ENCODE measurements around the gene VWA2. TPM values are rescaled to one million over a fixed set of nuclear protein-coding genes. Genes with fewer than 3 reads are reported as not detected.

Gene VWA2
- total and polyA plus RNA-seq, 2 donors (not counting 1 experiment from before 2014, with no cell fraction given): not detected

DNA sequence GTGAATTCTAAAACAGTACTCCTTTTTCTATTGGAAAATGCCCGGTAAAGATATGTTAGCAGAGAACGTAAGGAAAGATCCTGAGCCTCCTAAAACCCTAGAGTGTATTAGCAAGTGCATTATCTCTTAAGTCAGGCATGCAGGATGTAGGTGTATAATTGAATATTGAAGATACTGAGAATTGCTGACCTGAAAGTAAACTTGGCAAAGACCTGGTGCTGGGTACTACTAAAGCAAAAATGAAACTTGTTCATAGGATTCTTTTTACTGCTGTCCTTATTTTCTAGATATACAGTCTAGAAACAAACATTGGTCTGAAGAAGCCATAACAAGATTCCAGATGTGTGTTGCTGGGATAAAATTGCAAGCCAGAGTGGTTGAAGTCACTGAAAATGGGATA, 18.8 kb upstream of the VWA2 start:
- ATAC-seq (ENCODE audit: low read depth): no peak
- Histone ChIP-seq H3K9ac (ENCODE audit: low read length) (no peak overlapping the region), H3K27me3 (replicated peaks in 1 of 4; ENCODE audit: control extremely low read depth in 1 of 4, control insufficient read depth in 3 of 4, insufficient read depth in 4 of 4, low read length in 3 of 4) (no peaks in the 10 kb centered on the region), H2AFZ (ENCODE audit: insufficient read depth, low read depth, low read length, poor library complexity, severe bottlenecking) (no peak overlapping the region), H3K79me2 (ENCODE audit: control insufficient read depth, insufficient read depth, low read length) (no peaks in the 10 kb centered on the region), H3K4me2 (replicated peaks; ENCODE audit: low read depth, low read length, poor library complexity, severe bottlenecking) (no peak overlapping the region), H3K36me3 (replicated peaks in 1 of 2; ENCODE audit: control extremely low read depth in 1 of 2, control insufficient read depth in 1 of 2, extremely low read depth in 1 of 2, insufficient read depth in 2 of 2, low read length in 1 of 2) (no peaks in the 10 kb centered on the region), H3K4me1 (ENCODE audit: control insufficient read depth in 2 of 2, insufficient read depth in 2 of 2, low read length in 2 of 2) (no peaks in the 10 kb centered on the region), H3K4me3 (ENCODE audit: control extremely low read depth in 1 of 5, extremely low read depth in 1 of 5, insufficient read depth in 1 of 5, low read depth in 2 of 5, low read length in 4 of 5) (no peak overlapping the region), H3K27ac (ENCODE audit: low read length in 2 of 2) (no peak overlapping the region), H3K9me3 (ENCODE audit: control extremely low read depth in 1 of 3, control insufficient read depth in 2 of 3, insufficient read depth in 1 of 3, low read length in 2 of 3) (no peaks in the 10 kb centered on the region), H4K20me1 (ENCODE audit: control insufficient read depth, insufficient read depth, low read length, poor library complexity, severe bottlenecking) (no peaks in the 10 kb centered on the region)
- no peak for TF ChIP-seq EZH2 (IDR thresholded peaks at IDR 0.05; ENCODE audit: borderline replicate concordance, insufficient read depth, low read depth, low read length, poor library complexity, severe bottlenecking)
- TF ChIP-seq, protein P1, sequence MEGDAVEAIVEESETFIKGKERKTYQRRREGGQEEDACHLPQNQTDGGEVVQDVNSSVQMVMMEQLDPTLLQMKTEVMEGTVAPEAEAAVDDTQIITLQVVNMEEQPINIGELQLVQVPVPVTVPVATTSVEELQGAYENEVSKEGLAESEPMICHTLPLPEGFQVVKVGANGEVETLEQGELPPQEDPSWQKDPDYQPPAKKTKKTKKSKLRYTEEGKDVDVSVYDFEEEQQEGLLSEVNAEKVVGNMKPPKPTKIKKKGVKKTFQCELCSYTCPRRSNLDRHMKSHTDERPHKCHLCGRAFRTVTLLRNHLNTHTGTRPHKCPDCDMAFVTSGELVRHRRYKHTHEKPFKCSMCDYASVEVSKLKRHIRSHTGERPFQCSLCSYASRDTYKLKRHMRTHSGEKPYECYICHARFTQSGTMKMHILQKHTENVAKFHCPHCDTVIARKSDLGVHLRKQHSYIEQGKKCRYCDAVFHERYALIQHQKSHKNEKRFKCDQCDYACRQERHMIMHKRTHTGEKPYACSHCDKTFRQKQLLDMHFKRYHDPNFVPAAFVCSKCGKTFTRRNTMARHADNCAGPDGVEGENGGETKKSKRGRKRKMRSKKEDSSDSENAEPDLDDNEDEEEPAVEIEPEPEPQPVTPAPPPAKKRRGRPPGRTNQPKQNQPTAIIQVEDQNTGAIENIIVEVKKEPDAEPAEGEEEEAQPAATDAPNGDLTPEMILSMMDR (IDR thresholded peaks at IDR 0.05): no peak
- intact Hi-C loops (cut with micrococcal nuclease): no loop called here
- no CpG with 5 or more reads among the region's 2 CpGs for WGBS (ENCODE audit: insufficient coverage)
- POLR2A ChIA-PET: no interaction called here
- no peak overlapping the region for H3K4me3 Mint-ChIP-seq
- no peak overlapping the region for H3K27ac Mint-ChIP-seq
- H3K27me3 Mint-ChIP-seq: peaks cover 20% of the 10 kb centered on the region
- no peaks in the 10 kb centered on the region for H3K4me1 Mint-ChIP-seq
- no peak for DNase-seq
- CTCF ChIA-PET: no interaction called here
- no peaks in the 10 kb centered on the region for H3K9me3 Mint-ChIP-seq (ENCODE audit: insufficient read depth)

DNA sequence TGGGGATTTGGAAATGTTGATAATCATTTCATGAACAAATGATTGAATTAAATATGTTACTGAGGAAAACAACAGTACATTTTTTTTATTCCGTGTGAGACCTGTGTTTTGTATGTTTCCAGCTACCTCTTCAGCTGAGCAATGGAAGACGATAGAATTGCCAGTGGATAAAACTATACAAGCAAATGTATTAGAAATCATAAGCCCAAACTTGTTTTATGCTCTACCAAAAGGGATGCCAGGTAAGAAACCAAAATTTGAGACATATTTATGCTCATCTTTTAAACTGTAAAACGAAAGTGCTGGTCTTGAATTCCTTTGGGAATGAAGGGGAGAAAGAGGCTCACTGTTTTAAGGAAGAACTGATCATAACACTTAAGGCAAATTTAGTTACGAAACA, 17.8 kb upstream of the VWA2 start:
- Mint-ChIP-seq H3K9me3 (ENCODE audit: insufficient read depth) (no peaks in the 10 kb centered on the region), H3K4me1 (no peaks in the 10 kb centered on the region), H3K27me3 (peaks cover 20% of the 10 kb centered on the region), H3K27ac (no peak overlapping the region), H3K4me3 (no peak overlapping the region)
- ATAC-seq (ENCODE audit: low read depth) (no peak), DNase-seq (no peak)
- Histone ChIP-seq H3K4me1 (ENCODE audit: control insufficient read depth in 2 of 2, insufficient read depth in 2 of 2, low read length in 2 of 2) (no peaks in the 10 kb centered on the region), H3K36me3 (replicated peaks in 1 of 2; ENCODE audit: control extremely low read depth in 1 of 2, control insufficient read depth in 1 of 2, extremely low read depth in 1 of 2, insufficient read depth in 2 of 2, low read length in 1 of 2) (no peaks in the 10 kb centered on the region), H3K27ac (ENCODE audit: low read length in 2 of 2) (no peak overlapping the region), H3K4me3 (ENCODE audit: control extremely low read depth in 1 of 5, extremely low read depth in 1 of 5, insufficient read depth in 1 of 5, low read depth in 2 of 5, low read length in 4 of 5) (no peak overlapping the region), H3K9ac (ENCODE audit: low read length) (no peak overlapping the region), H3K9me3 (ENCODE audit: control extremely low read depth in 1 of 3, control insufficient read depth in 2 of 3, insufficient read depth in 1 of 3, low read length in 2 of 3) (no peaks in the 10 kb centered on the region), H3K4me2 (replicated peaks; ENCODE audit: low read depth, low read length, poor library complexity, severe bottlenecking) (no peak overlapping the region), H4K20me1 (ENCODE audit: control insufficient read depth, insufficient read depth, low read length, poor library complexity, severe bottlenecking) (no peaks in the 10 kb centered on the region), H2AFZ (ENCODE audit: insufficient read depth, low read depth, low read length, poor library complexity, severe bottlenecking) (no peak overlapping the region), H3K79me2 (ENCODE audit: control insufficient read depth, insufficient read depth, low read length) (no peaks in the 10 kb centered on the region), H3K27me3 (replicated peaks in 1 of 4; ENCODE audit: control extremely low read depth in 1 of 4, control insufficient read depth in 3 of 4, insufficient read depth in 4 of 4, low read length in 3 of 4) (no peaks in the 10 kb centered on the region)
- ChIA-PET POLR2A (no interaction called here), CTCF (no interaction called here)
- WGBS (ENCODE audit: insufficient coverage): 100% methylated on average over 1 of the region's 4 CpGs
- no peak for TF ChIP-seq EZH2 (IDR thresholded peaks at IDR 0.05; ENCODE audit: borderline replicate concordance, insufficient read depth, low read depth, low read length, poor library complexity, severe bottlenecking)
- TF ChIP-seq, protein P1 (IDR thresholded peaks at IDR 0.05): no peak
- intact Hi-C loops (cut with micrococcal nuclease): no loop called here

Data from B cell (primary cell).